ENCODE results near the gene UTP4. TPM values are rescaled to one million over a fixed set of nuclear protein-coding genes. Genes with fewer than 3 reads are reported as not detected.

UTP4 gene
- total and polyA plus RNA-seq, 2 of the 8 experiments (the other 6 are each of a cell fraction or from before 2014, with no cell fraction given), result 101 to 118 TPM

- H3K79me2 ChIP-seq (ENCODE audit: control insufficient read depth in 1 of 2, insufficient read depth in 2 of 2, low read length in 2 of 2), result peaks cover 12 to 46% of the 10 kb centered on the region in 2 experiments
Measured at GRCh38 chr16:69138608-69139007, 6.2 kb downstream of the UTP4 start.

More at GRCh38 chr16:69138608-69139007, 6.2 kb downstream of the UTP4 start:
- H3K9me3 ChIP-seq (ENCODE audit: insufficient read depth in 2 of 2, low read depth in 1 of 2, low read length in 1 of 2), result no peaks in the 10 kb centered on the region
- no peak overlapping the region for H2BK120ac ChIP-seq (replicated peaks; ENCODE audit: low read depth, low read length)
- peaks cover 0 to 5% (median 2%) of the 10 kb centered on the region in 4 experiments; a peak in 5 of 7 replicates for H3K4me1 ChIP-seq (replicated peaks in 1 of 4; ENCODE audit: control insufficient read depth in 3 of 4, insufficient read depth in 4 of 4, low read length in 3 of 4)
- H4K5ac ChIP-seq (ENCODE audit: insufficient read length, low read depth, low read length), result no peak overlapping the region
- no peak overlapping the region for H4K91ac ChIP-seq (replicated peaks; ENCODE audit: insufficient read length, low read length)
- no peak for FAIRE-seq
- no peak overlapping the region for H3K23ac ChIP-seq (ENCODE audit: insufficient read length)
- H3K79me1 ChIP-seq (ENCODE audit: low read depth, low read length), result no peaks in the 10 kb centered on the region; the same call in 1 of the 2 replicates
- DNase-seq (ENCODE audit: low read depth in 1 of 2, low spot score in 2 of 2), result no peak
- 90% methylated on average over 2 of the region's 2 CpGs; no CpG with 5 or more reads in 1 of the 2 experiments for WGBS, 2 experiments (ENCODE audit: extremely low coverage in 1 of 2, insufficient coverage in 1 of 2, insufficient read length in 1 of 2, insufficient replicate concordance in 2 of 2, low coverage in 1 of 2, low lambda C conversion rate in 2 of 2, missing lambda C conversion rate in 1 of 2)
- ChIA-PET CTCF (ENCODE audit: partially characterized antibody) (interaction anchor here (1.5 kb wide), 1 partner anchor 26 kb away, joined by 4 read pairs; no protein-coding TSS in a partner anchor), POLR2A (ENCODE audit: partially characterized antibody) (no interaction called here)
- H2BK15ac ChIP-seq (ENCODE audit: low read length), result no peak overlapping the region
- no peak overlapping the region for H3K9ac ChIP-seq (replicated peaks in 1 of 4; ENCODE audit: extremely low read depth in 1 of 4, low read depth in 3 of 4, low read length in 3 of 4)
- H4K20me1 ChIP-seq (replicated peaks in 1 of 2; ENCODE audit: control insufficient read depth in 1 of 2, insufficient read depth in 2 of 2, low read length in 2 of 2), result peaks cover 8 to 10% of the 10 kb centered on the region in 2 experiments
- H3K56ac ChIP-seq (replicated peaks; ENCODE audit: insufficient read length, low read depth, low read length), result no peak overlapping the region
- H3K27me3 ChIP-seq (replicated peaks in 1 of 4; ENCODE audit: control insufficient read depth in 3 of 4, extremely low read depth in 1 of 4, insufficient read depth in 3 of 4, low read length in 3 of 4), result no peaks in the 10 kb centered on the region
- H3K14ac ChIP-seq (ENCODE audit: insufficient read length), result no peak overlapping the region
- no peak overlapping the region for H3K4ac ChIP-seq (replicated peaks; ENCODE audit: insufficient read length, low read depth, low read length)
- H2BK5ac ChIP-seq (ENCODE audit: low read depth, low read length), result no peak overlapping the region
- no peak overlapping the region for H2BK20ac ChIP-seq (ENCODE audit: low read length)
- H3K18ac ChIP-seq (ENCODE audit: extremely low read depth, low read length), result no peak overlapping the region
- no peak overlapping the region for H3K4me3 ChIP-seq (ENCODE audit: extremely low read depth in 1 of 4, insufficient read depth in 2 of 4, low read depth in 3 of 4, low read length in 4 of 4)
- no peak overlapping the region for H2BK12ac ChIP-seq (ENCODE audit: low read depth, low read length)
- H3K27ac ChIP-seq (ENCODE audit: low read depth, low read length), result no peak overlapping the region
- H4K8ac ChIP-seq (ENCODE audit: extremely low read depth, insufficient read depth, low read length), result no peak overlapping the region
- H3K23me2 ChIP-seq (ENCODE audit: low read depth, low read length), result no peaks in the 10 kb centered on the region
- H3K4me2 ChIP-seq (ENCODE audit: insufficient read depth in 1 of 2, low read depth in 2 of 2, low read length in 2 of 2), result no peak overlapping the region
- TF ChIP-seq SP4 (IDR thresholded peaks at IDR 0.05; ENCODE audit: low read length) (no peak), ATF3 (IDR thresholded peaks at IDR 0.05; ENCODE audit: insufficient read depth, low read depth, low read length) (no peak), BACH1 (IDR thresholded peaks at IDR 0.05; ENCODE audit: low read length) (no peak), SP1 (IDR thresholded peaks at IDR 0.05; ENCODE audit: low read depth, low read length) (no peak), SIRT6 (IDR thresholded peaks at IDR 0.05; ENCODE audit: low read length) (no peak), CTCF (IDR thresholded peaks at IDR 0.05; ENCODE audit: control extremely low read depth in 1 of 3, insufficient read depth in 1 of 3, low read depth in 1 of 3, low read length in 3 of 3) (no peak), YY1 (IDR thresholded peaks at IDR 0.05; ENCODE audit: low read depth, low read length) (no peak)
- H2AK5ac ChIP-seq (ENCODE audit: low read depth, low read length), result no peak overlapping the region
- H2AFZ ChIP-seq (ENCODE audit: low read length), result no peak overlapping the region
- H3K36me3 ChIP-seq (ENCODE audit: control insufficient read depth in 2 of 4, insufficient read depth in 4 of 4, low read length in 3 of 4), result peaks cover 27 to 74% (median 58%) of the 10 kb centered on the region in 4 experiments

All from H1 (cell line).